Ectodermal cell (in vitro differentiated cells): ENCODE data around the gene HSPB7.

Source experiments
- H3K27ac ChIP-seq: 2 replicates; pipeline ENCODE4 v1.7.0; 2013; ENCODE audit warnings: mild to moderate bottlenecking, low read depth, low read length; ENCODE audit not compliant: insufficient read depth, poor library complexity, severe bottlenecking
- H3K27me3 ChIP-seq: 2 replicates; pipeline ENCODE4 v1.7.0; 2013; ENCODE audit warnings: mild to moderate bottlenecking, low read length; ENCODE audit not compliant: insufficient read depth, control insufficient read depth, poor library complexity, severe bottlenecking
- H3K36me3 ChIP-seq: one replicate; pipeline ENCODE4 v1.7.0; 2013; ENCODE audit warnings: low read length; ENCODE audit not compliant: control insufficient read depth, insufficient read depth
- H3K4me1 ChIP-seq: one replicate; pipeline ENCODE4 v1.7.0; 2013; ENCODE audit warnings: low read length; ENCODE audit not compliant: control insufficient read depth, insufficient read depth
- H3K4me3 ChIP-seq: 2 replicates; pipeline ENCODE4 v1.7.0; 2013; ENCODE audit warnings: low read depth, low read length, control low read depth; ENCODE audit not compliant: insufficient read depth
- H3K9me3 ChIP-seq: 2 replicates; pipeline ENCODE4 v1.7.0; 2013; ENCODE audit warnings: mild to moderate bottlenecking, low read length, moderate library complexity; ENCODE audit not compliant: control insufficient read depth
- WGBS, 2 experiments: methylation state at CpG; one replicate each; pipeline ENCODE4 v1.1.7; 2013; ENCODE audit warnings: missing lambda C conversion rate in 2 of 2; 5-methylcytosine and 5-hydroxymethylcytosine counted together

The HSPB7 gene

DNA sequence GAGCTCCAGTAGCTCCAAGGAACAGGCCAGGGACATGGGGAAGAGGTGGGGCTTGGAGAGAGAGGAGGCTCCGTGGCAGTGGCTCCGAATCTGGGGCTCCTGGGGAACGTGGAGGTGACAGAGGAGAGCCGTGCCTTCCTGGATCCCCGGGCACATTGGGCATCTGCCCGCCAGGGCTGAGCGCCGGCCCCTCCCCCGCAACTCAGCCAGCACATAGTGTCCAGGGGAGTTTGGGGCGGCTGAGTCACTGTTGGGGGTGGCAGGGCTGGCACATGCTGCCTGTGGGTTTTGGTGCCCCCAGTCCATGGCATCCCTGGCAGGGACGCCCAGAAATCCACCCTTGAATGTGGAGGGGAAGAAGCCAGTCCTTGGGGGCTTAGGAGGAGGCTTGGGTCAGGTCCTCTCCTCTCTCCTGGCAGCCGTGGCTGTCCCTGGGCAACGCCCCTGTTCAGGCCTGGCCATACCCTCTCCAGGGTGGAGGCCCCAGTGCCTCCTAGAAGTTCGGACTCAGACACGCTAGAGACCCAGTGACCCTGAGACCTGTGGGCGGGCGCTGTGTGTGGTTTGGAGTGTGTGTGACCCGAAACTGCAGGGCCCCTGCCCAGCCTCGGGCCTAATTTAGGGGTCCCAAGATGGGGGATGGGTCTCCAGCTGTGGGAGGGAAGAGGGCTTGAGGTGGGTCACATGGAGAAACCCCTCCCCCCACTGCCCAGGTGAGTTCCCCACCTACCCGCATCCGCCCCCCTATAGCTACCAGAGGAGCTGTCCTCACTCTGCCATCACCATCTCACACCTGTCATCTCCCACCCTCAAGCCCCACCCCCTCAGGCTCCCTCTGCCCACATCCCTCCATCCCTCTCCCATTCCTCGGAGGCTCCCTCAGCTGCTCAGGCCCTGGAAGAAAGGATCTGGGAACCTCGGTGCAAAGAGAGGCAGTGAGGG is 1.6 kb downstream of the HSPB7 start:
- Histone ChIP-seq H3K27ac (no peak overlapping the region), H3K27me3 (peaks cover 34% of the 10 kb centered on the region), H3K4me1 (peaks cover 27% of the 10 kb centered on the region), H3K36me3 (no peaks in the 10 kb centered on the region), H3K4me3 (no peak overlapping the region), H3K9me3 (no peaks in the 10 kb centered on the region)
- 88 to 89% methylated on average over 23 of the region's 23 CpGs for WGBS, 2 experiments

DNA sequence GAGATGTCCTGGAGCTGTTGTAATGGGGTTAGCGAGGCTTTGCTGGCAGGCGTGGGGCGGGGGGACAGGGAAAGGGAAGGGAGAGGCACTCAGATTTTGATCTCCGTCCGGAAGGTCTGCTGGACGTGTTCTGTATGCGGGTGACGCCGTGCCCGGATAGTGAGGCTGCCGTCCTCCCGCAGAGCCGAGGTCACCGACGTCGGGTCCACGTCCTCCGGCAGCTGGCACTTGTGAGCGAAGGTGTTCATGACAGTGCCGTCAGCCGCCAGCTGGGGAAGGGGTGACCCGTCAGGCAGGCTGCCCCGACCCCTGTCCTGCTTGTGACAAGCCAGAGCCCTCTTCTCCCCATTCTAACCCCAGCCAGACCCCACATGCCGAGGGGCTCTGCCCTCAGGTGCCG is 2.4 kb downstream of the HSPB7 start:
- 94% methylated on average over 25 of the region's 25 CpGs for WGBS, 2 experiments
- H3K9me3 ChIP-seq: no peaks in the 10 kb centered on the region
- peaks cover 27% of the 10 kb centered on the region for H3K4me1 ChIP-seq
- no peak overlapping the region for H3K27ac ChIP-seq
- H3K27me3 ChIP-seq: peaks cover 39% of the 10 kb centered on the region
- no peaks in the 10 kb centered on the region for H3K36me3 ChIP-seq
- H3K4me3 ChIP-seq: no peak overlapping the region

DNA sequence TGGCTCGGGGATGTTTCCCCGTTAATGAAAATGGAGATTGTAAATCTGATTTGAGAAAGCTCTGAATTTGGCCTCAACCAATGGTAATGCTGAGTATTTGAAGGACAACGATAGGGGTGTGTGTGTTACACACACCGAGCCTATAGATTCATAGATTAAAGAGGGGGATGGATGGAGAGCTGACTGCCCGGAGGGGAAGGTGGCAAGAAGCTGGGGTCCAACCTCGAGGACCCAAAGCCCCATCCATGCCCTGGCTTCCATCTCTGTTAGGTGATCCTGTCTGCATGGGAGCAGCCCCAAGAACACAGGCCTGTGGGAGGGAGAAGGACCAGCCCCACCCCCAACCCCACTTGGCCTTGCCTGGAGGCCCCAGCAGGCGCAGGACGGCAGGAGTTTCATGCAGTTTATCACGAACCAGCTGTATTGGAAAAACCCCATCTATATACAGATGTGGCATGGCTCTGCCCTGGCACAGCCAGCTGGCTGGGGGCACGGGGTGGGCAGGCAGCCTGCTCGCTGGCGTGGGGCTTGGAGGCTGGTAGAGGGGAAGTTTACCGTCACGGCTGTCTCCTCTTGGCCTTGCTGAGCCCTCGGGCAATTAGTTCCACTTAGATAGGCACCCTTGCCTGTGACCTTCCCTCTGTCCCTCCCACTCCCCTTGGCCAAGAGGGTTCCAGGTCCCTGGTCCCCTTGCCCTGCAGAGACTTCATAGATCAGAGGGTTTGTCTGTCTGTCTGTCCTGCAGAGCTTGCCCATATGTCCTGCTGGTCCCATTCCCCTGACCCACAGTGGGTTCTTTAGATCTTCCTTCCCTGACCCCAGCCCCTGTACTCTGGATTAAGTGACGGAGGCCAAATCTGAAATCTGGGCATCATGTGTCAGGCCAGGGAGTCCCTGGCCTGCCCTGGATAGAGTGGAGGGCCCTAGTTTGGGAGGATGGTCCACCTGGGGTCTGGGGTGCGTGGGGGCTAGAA is 3.0 kb downstream of the HSPB7 start:
- Histone ChIP-seq H3K27ac (no peak overlapping the region), H3K27me3 (peaks cover 39% of the 10 kb centered on the region), H3K4me3 (no peak overlapping the region), H3K4me1 (peaks cover 27% of the 10 kb centered on the region), H3K36me3 (no peaks in the 10 kb centered on the region), H3K9me3 (no peaks in the 10 kb centered on the region)
- 86 to 88% methylated on average over 17 of the region's 17 CpGs for WGBS, 2 experiments

DNA sequence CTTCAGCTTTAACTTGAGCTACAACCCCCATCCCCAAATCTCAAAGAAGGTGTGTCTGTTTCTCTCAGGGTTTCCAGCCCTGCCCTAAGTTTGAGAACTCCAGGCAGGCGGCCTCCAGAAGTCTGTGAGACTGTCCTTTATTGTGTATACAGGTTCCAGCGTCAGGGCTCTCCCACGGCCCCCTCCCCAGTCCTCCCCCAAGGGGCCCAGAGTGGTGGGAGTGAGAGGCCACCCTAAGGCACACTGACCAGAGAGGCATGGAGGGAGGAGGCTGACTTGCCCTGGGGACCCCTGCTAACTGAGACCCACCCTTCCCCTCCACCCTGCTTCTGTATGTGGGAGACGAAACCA is 4.0 kb downstream of the HSPB7 start:
- H3K9me3 ChIP-seq: no peaks in the 10 kb centered on the region
- H3K4me3 ChIP-seq: no peak overlapping the region
- peaks cover 24% of the 10 kb centered on the region for H3K4me1 ChIP-seq
- peaks cover 39% of the 10 kb centered on the region for H3K27me3 ChIP-seq
- H3K36me3 ChIP-seq: no peaks in the 10 kb centered on the region
- H3K27ac ChIP-seq: no peak overlapping the region
- 62 to 76% methylated on average over 3 to 4 of the region's 4 CpGs for WGBS, 2 experiments

DNA sequence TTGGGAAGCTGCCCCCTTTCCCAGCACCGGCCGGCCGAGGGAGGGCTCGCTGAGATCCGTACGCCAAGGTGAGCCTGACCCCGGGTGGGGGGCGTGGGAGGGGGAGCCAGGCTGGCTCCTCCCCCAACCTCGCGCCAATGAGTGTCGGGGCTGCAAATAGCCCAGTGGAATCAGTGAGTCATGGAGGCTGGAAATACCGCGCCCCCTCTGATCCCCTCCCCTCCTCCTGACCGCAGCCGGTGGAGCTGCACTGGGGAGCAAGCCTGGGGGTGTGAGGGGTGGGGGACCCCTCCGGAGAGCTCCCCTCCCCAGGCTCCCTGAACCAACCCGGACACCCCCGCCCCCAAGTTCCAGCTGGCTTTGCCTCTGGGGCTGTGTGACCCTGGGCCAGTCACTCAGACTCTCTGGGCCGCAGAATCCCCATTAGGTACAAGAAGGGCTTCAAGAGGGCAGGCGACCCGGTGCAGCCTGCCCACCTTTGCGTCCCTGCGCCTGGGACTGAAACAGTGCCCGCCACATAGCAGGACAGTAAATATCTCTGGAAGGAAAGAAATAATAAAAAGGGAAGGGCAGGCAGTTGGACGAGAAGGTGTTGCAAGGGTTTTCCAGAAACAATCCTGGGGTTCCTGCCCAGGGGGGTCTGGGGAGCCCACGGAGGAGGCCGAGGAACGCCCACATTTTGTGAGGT is 4.5 kb downstream of the HSPB7 start:
- H3K27ac ChIP-seq: no peak overlapping the region
- no peaks in the 10 kb centered on the region for H3K36me3 ChIP-seq
- WGBS, 2 experiments: 27 to 28% methylated on average over 26 to 28 of the region's 28 CpGs
- H3K4me3 ChIP-seq: peak overlapping the region; percentile 25
- H3K9me3 ChIP-seq: no peaks in the 10 kb centered on the region
- H3K4me1 ChIP-seq: peaks cover 19% of the 10 kb centered on the region
- H3K27me3 ChIP-seq: peaks cover 39% of the 10 kb centered on the region

DNA sequence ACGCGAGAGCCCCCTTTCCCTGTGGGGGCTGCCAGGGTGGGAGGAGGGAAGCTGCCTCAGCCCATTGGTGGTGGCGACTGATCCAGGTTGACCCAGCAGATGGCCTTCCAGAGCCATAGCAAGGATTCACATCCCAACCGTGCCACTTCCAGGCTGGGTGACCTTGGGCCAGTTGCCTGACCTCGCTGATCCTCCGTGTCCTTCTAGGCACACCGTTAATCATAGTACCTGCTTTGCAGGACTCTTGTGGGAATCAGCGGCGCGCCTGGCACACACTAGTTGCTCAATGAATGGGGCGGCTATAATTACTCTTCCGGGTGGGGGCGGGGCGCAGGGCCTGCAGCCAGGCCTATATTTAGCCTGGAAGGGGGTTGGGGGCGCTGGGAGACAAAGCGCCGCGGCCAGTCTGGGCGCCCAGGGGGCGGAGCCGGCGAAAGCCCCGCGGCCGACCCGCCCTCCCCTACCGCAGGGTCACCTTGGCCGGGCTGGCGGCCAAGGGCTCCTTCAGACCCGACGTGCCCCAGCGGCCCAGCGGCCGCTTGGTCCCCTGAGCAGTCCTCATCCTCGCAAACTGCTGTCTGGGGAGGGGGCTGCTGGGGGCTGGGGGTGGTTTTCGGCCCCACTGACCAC is 5.1 kb downstream of the HSPB7 start:
- Histone ChIP-seq H3K36me3 (no peaks in the 10 kb centered on the region), H3K4me1 (peaks cover 12% of the 10 kb centered on the region), H3K4me3 (peak overlapping the region; percentile 25), H3K9me3 (no peaks in the 10 kb centered on the region), H3K27ac (no peak overlapping the region), H3K27me3 (peaks cover 42% of the 10 kb centered on the region)
- WGBS, 2 experiments: 5 to 6% methylated on average over 36 of the region's 36 CpGs

DNA sequence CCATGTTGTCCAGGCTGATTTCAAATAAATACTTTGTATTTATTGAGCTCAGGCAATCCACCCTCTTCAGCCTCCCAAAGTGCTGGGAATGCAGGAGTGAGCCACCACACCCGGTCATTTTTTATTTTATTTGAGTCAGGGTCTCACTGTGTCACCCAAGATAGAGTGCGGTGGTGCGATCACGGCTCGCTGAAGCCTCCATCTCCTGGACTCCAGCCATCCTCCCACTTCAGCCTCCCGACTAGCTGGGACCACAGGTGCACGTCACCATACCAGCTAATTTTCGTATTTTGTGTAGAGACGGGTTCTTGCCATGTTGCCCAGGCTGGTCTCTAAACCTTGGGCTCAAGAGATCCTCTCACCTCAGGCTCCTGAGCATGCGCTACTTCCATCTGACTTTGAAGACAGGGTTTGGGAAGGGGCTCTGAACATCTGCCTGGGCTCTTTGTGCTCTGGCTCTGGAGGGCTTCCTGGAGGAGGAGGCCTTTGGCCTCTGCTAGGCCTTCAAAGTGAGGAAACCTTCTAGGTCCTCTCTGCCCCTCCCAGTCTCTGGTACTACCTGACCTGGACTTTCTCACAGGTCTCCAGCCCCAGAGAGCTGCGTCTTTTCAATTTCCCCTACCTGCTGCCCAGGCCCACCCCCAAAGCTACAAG is 5.8 kb downstream of the HSPB7 start:
- Histone ChIP-seq H3K27me3 (peaks cover 47% of the 10 kb centered on the region), H3K9me3 (no peaks in the 10 kb centered on the region), H3K4me3 (no peak overlapping the region), H3K4me1 (peaks cover 8% of the 10 kb centered on the region), H3K36me3 (no peaks in the 10 kb centered on the region), H3K27ac (no peak overlapping the region)
- 89 to 93% methylated on average over 11 of the region's 11 CpGs for WGBS, 2 experiments

DNA sequence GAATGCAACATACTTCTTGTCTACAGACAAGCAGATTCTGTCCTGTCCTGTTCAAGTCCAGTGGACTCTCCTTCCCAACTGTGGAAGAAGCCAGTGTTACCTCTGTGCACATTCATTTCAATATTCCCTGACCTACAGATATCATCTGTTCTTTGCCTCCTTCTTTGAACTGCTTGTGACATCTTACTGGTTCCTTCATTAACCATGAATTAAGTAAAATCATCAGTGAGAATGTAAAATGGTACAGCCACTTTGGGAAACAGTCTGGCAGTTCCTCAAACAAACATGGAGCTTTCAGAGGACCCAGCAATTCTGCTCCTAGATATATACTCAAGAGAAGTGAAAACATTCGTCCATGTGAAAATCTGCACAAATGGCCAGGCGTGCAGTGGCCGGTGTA is 7.0 kb downstream of the HSPB7 start:
- H3K27me3 ChIP-seq: peaks cover 60% of the 10 kb centered on the region
- H3K9me3 ChIP-seq: no peaks in the 10 kb centered on the region
- 91 to 94% methylated on average over 3 of the region's 3 CpGs for WGBS, 2 experiments
- peaks cover 8% of the 10 kb centered on the region for H3K4me1 ChIP-seq
- no peak overlapping the region for H3K27ac ChIP-seq
- H3K36me3 ChIP-seq: no peaks in the 10 kb centered on the region
- H3K4me3 ChIP-seq: no peak overlapping the region

DNA sequence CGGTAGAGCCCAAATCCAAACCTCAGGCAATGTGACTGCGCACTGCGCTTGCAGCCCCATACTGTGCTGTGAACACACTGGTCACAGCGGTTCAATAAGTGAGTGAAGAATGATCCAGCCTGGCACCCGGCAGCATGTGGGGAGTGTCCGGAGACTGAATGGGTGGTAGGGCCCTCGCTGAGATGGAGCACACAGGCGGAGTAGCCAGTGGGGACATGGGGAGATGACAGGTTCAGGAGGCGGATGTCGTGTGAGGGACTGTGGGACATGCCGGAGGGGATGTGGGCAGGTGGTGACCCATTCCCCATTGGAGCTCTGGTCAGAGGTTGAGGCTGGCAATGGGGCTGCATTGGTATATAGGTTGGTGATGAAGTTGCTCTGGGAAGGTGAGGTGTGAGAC is 8.2 kb downstream of the HSPB7 start:
- H3K27ac ChIP-seq: no peak overlapping the region
- 92 to 95% methylated on average over 11 of the region's 11 CpGs for WGBS, 2 experiments
- H3K36me3 ChIP-seq: no peaks in the 10 kb centered on the region
- peaks cover 8% of the 10 kb centered on the region for H3K4me1 ChIP-seq
- no peak overlapping the region for H3K4me3 ChIP-seq
- H3K27me3 ChIP-seq: peaks cover 71% of the 10 kb centered on the region
- no peaks in the 10 kb centered on the region for H3K9me3 ChIP-seq
